B cell (primary cell): ENCODE data around the gene PPP1R9A. TPM values are rescaled to one million over a fixed set of nuclear protein-coding genes. Genes with fewer than 3 reads are reported as not detected.

Experiments used
- ATAC-seq: fragments of 200-7000 bp; cut with Tn5 transposase; one replicate; pipeline ENCODE4 v1.10.0; 2021; ENCODE audit warnings: low read depth, mild to moderate bottlenecking, moderate number of reproducible peaks, moderate library complexity
- CTCF ChIA-PET: fragments of 350-600 bp; sonication (Branson Sonifier 250); formaldehyde crosslinking; loops from one replicate; lab custom pipeline; 2021; ENCODE audit warnings: antibody characterized with exemption, inconsistent platforms; lab: Charles Lee
- POLR2A ChIA-PET: fragments of 350-600 bp; sonication (Branson Sonifier 250); formaldehyde crosslinking; loops from one replicate; lab custom pipeline; 2021; ENCODE audit warnings: antibody characterized with exemption; lab: Charles Lee
- DNase-seq: peaks from one replicate; pipeline ENCODE4 v3.0.0; 2013
- H2AFZ ChIP-seq: 2 replicates; pipeline ENCODE4 v1.6.1; 2012; ENCODE audit warnings: mild to moderate bottlenecking, low read depth, low read length; ENCODE audit not compliant: insufficient read depth, poor library complexity, severe bottlenecking
- H3K27ac ChIP-seq, 2 donors: 1 replicate in 1 of 2; 2 replicates in 1 of 2; pipeline ENCODE4 v1.5.1; 2012 to 2013; ENCODE audit warnings: low read length in 2 of 2, mild to moderate bottlenecking in 2 of 2, moderate library complexity in 1 of 2
- H3K27me3 ChIP-seq, 4 experiments: fragments of 200-600 bp in 1 of 4; sonication (generic) in 1 of 4; replicated peaks in 1 of 4; 1 replicate in 2 of 4; 2 replicates in 2 of 4; pipeline versions ENCODE4 v1.6.1 to v1.7.0; 2013 to 2016; ENCODE audit warnings: low read length in 3 of 4, mild to moderate bottlenecking in 2 of 4, mixed read lengths in 1 of 4, moderate library complexity in 1 of 4; ENCODE audit not compliant: insufficient read depth in 4 of 4, control insufficient read depth in 3 of 4; ENCODE audit errors: control extremely low read depth in 1 of 4
- H3K36me3 ChIP-seq, 2 experiments: replicated peaks in 1 of 2; 1 replicate in 1 of 2; 2 replicates in 1 of 2; pipeline versions ENCODE4 v1.6.1 to v1.7.1; 2013; ENCODE audit warnings: low read length in 1 of 2; ENCODE audit not compliant: insufficient read depth in 2 of 2, control insufficient read depth in 1 of 2; ENCODE audit errors: control extremely low read depth in 1 of 2, extremely low read depth in 1 of 2
- H3K4me1 ChIP-seq, 2 donors: fragments of 200-600 bp in 1 of 2; sonication (generic) in 1 of 2; 1 replicate in 1 of 2; 2 replicates in 1 of 2; pipeline versions ENCODE4 v1.5.1 to v1.6.1; 2013 to 2017; ENCODE audit warnings: low read length in 2 of 2; ENCODE audit not compliant: control insufficient read depth in 2 of 2, insufficient read depth in 2 of 2
- H3K4me2 ChIP-seq: replicated peaks from 2 replicates; pipeline ENCODE3; 2012; ENCODE audit warnings: mild to moderate bottlenecking, low read depth, low read length; ENCODE audit not compliant: poor library complexity, severe bottlenecking
- H3K4me3 ChIP-seq, 5 experiments: fragments of 200-600 bp in 1 of 5; sonication (generic) in 1 of 5; 1 replicate in 3 of 5; 2 replicates in 2 of 5; pipeline versions ENCODE4 v1.5.1 to v1.7.0; 2011 to 2016; ENCODE audit warnings: low read length in 4 of 5, mild to moderate bottlenecking in 4 of 5, low read depth in 2 of 5, control low read depth in 1 of 5, moderate library complexity in 1 of 5; ENCODE audit not compliant: insufficient read depth in 1 of 5; ENCODE audit errors: control extremely low read depth in 1 of 5, extremely low read depth in 1 of 5
- H3K79me2 ChIP-seq: fragments of 200-600 bp; sonication (generic); one replicate; pipeline ENCODE4 v1.6.0; 2016; ENCODE audit warnings: low read length; ENCODE audit not compliant: control insufficient read depth, insufficient read depth
- H3K9ac ChIP-seq: fragments of 200-600 bp; sonication (generic); 2 replicates; pipeline ENCODE4 v1.6.1; 2017; ENCODE audit warnings: mild to moderate bottlenecking, low read length, moderate library complexity
- H3K9me3 ChIP-seq, 3 donors: one replicate each; pipeline versions ENCODE4 v1.6.1 to v1.7.1; 2013; ENCODE audit warnings: low read length in 2 of 3; ENCODE audit not compliant: control insufficient read depth in 2 of 3, insufficient read depth in 1 of 3; ENCODE audit errors: control extremely low read depth in 1 of 3
- H4K20me1 ChIP-seq: 2 replicates; pipeline ENCODE4 v1.6.0; 2012; ENCODE audit warnings: mild to moderate bottlenecking, low read length; ENCODE audit not compliant: insufficient read depth, control insufficient read depth, poor library complexity, severe bottlenecking
- H3K27ac Mint-ChIP-seq: one replicate; pipeline ENCODE4 v1.8.0; 2021; ENCODE audit warnings: mixed read lengths
- H3K27me3 Mint-ChIP-seq: one replicate; pipeline ENCODE4 v1.8.0; 2021; ENCODE audit warnings: mixed read lengths
- H3K4me1 Mint-ChIP-seq: one replicate; pipeline ENCODE4 v1.8.0; 2021; ENCODE audit warnings: mixed read lengths
- H3K4me3 Mint-ChIP-seq: one replicate; pipeline ENCODE4 v1.8.0; 2021; ENCODE audit warnings: mixed read lengths
- H3K9me3 Mint-ChIP-seq: one replicate; pipeline ENCODE4 v1.8.0; 2022; ENCODE audit warnings: mixed read lengths; ENCODE audit not compliant: insufficient read depth
- WGBS: methylation state at CpG from one replicate; pipeline ENCODE4 v1.1.5; 2013; ENCODE audit warnings: missing lambda C conversion rate; ENCODE audit not compliant: insufficient coverage; 5-methylcytosine and 5-hydroxymethylcytosine counted together
- intact Hi-C: fragments of 100-400 bp; cut with micrococcal nuclease; formaldehyde crosslinking; loops from one replicate; pipeline ENCODE4 v1.10.0; 2022
- polyA plus RNA-seq: library from polyadenylated mRNA; depleted of rRNA; stranded (reverse); fragments of >200 nt; gene quantifications from 2 replicates; pipeline ENCODE4 v1.2.3, GENCODE V29; 2012
- total RNA-seq, 2 donors: library from RNA; stranded (reverse); fragments of 120-200 nt in 1 of 2; gene quantifications; 1 replicate in 1 of 2; 2 replicates in 1 of 2; pipeline versions ENCODE4 v1.2.3 to v1.2.4, GENCODE V29; 2013 to 2022
- TF ChIP-seq, protein P1 (sequence below): fragments of 200-600 bp; IDR thresholded peaks from one replicate; pipeline ENCODE4 v1.8.0; 2022; ENCODE audit warnings: antibody characterized with exemption, mild to moderate bottlenecking

The PPP1R9A gene
- total and polyA plus RNA-seq, 2 donors (not counting 1 experiment from before 2014, with no cell fraction given), result 1.1 to 4.8 TPM

- H3K4me2 ChIP-seq, result no peak overlapping the region
- POLR2A ChIA-PET, result no interaction called here
- DNase-seq, result no peak
Measured at GRCh38 chr7:95088536-95089215, 181.3 kb downstream of the PPP1R9A start.

More at GRCh38 chr7:95088536-95089215, 181.3 kb downstream of the PPP1R9A start:
- no CpG with 5 or more reads among the region's 4 CpGs for WGBS
- Histone ChIP-seq H3K4me1 (no peaks in the 10 kb centered on the region), H3K4me3 (no peak overlapping the region), H3K9me3 (no peaks in the 10 kb centered on the region), H3K36me3 (no peaks in the 10 kb centered on the region), H3K27me3 (no peaks in the 10 kb centered on the region), H2AFZ (no peak overlapping the region), H3K79me2 (no peaks in the 10 kb centered on the region), H3K27ac (no peak overlapping the region), H4K20me1 (no peaks in the 10 kb centered on the region), H3K9ac (no peak overlapping the region)
- Mint-ChIP-seq H3K27me3 (no peaks in the 10 kb centered on the region), H3K9me3 (no peaks in the 10 kb centered on the region), H3K4me1 (no peaks in the 10 kb centered on the region), H3K4me3 (no peak overlapping the region), H3K27ac (no peak overlapping the region)
- CTCF ChIA-PET, result interaction anchor here (1.0 to 1.5 kb wide), 2 partner anchors 388 to 640 kb away, joined by 3 to 5 read pairs; no protein-coding TSS in a partner anchor
- intact Hi-C loops, result no loop called here
- TF ChIP-seq, protein P1, sequence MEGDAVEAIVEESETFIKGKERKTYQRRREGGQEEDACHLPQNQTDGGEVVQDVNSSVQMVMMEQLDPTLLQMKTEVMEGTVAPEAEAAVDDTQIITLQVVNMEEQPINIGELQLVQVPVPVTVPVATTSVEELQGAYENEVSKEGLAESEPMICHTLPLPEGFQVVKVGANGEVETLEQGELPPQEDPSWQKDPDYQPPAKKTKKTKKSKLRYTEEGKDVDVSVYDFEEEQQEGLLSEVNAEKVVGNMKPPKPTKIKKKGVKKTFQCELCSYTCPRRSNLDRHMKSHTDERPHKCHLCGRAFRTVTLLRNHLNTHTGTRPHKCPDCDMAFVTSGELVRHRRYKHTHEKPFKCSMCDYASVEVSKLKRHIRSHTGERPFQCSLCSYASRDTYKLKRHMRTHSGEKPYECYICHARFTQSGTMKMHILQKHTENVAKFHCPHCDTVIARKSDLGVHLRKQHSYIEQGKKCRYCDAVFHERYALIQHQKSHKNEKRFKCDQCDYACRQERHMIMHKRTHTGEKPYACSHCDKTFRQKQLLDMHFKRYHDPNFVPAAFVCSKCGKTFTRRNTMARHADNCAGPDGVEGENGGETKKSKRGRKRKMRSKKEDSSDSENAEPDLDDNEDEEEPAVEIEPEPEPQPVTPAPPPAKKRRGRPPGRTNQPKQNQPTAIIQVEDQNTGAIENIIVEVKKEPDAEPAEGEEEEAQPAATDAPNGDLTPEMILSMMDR, result no peak
- ATAC-seq, result no peak
